CD4-positive, alpha-beta T cell treated with Interleukin-2 at 100 ng/mL for 4 hours (primary cell): ENCODE measurements around the gene RCAN2.
A peak's percentile ranks its signal among the peaks of the same experiment; 100 is the strongest.

Source experiments
- DNase-seq: peaks from one replicate; pipeline ENCODE4 v3.0.0-alpha.2; 2020; ENCODE audit warnings: low spot score

The RCAN2 gene

DNA sequence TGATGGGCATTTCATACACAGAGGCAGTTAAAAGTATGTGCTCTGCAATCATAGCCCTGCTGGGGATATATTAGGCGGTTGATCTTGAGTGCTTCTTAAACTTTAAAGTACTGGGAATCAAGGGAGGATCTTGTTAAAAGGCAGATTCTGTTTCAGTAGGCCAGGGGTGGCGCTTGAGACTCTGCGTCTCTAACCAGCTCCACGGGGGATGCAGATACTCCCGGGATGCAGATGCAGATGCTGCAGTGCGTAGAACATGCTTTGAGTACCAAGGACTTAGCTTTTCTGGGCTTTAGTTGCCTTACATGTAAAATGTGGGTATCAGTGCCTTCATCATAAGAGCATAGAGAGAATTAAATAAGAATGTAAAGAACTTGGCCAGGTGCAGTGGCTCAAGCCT is 276.0 kb downstream of the RCAN2 start:
- DNase-seq = no peak

DNA sequence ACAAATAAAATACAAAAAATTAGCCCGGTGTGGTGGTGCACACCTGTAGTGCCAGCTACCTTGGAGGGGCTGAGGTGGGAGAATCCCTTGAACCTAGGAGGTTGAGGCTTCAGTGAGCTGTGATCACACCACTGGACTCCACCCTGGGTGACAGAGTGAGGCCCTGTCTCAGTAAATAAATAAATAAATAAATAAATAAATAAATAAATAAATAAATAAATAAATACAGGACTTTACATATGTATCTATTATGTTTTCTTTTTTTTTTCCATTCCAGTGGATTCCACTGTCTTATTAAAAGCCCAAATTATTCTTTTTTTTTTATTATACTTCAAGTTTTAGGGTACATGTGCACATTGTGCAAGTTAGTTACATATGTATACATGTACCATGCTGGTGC is 279.3 kb downstream of the RCAN2 start:
- no peak for DNase-seq

DNA sequence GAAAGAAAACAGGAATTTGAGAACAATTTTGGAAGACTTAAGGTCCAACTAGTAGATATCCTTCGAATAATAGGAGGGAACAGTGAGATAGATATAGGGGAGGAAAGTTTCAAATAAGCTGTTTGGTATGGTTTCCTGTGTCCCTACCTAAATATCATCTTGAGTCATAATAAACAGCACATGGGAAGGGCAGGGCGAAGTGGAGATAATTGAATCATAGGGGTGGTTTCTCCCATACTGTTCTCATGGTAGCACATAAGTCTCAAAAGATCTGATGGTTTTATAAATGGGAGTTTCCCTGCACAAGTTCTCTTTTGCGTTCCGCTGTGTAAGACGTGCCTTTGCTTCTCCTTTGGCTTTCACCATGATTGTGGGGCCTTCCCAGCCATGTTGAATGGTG is 281.0 kb downstream of the RCAN2 start:
- no peak for DNase-seq

DNA sequence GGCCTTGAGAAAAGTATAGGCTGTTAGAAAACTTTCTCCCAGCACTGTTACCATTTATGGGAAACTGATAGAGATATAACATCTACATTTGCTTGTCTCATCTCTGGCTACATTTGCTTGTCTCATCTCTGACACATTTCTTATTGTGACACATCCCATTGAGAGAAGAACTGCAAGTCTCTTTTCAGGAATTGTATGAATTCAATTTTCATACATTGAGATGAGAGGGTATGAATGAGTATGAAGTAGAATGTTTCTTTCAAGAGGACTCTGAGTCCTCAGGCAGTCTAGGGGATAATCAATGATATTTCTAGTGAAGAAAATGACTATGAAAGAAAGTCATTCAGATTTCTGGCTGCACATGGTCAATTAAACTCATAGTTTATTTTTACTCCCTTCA is 282.9 kb downstream of the RCAN2 start:
- DNase-seq = no peak

DNA sequence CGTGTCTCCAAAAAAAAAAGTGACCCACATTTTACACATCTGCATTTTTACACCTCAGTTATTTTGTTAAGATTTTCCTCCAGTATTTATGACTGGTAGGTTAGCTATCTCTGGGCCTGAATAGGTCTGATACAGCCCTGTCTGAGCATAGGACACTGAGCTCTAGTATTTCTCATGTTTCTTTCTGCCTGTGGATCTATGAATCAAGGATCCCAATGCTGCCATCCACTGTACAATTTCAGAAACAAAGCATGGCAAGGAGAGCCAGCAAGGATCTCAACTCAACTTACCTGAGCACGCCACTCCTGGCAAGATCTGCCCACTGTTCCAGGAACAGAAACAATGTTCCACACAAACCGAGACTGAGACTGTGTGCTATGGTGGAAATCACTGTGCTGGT is 284.1 kb downstream of the RCAN2 start:
- no peak for DNase-seq

DNA sequence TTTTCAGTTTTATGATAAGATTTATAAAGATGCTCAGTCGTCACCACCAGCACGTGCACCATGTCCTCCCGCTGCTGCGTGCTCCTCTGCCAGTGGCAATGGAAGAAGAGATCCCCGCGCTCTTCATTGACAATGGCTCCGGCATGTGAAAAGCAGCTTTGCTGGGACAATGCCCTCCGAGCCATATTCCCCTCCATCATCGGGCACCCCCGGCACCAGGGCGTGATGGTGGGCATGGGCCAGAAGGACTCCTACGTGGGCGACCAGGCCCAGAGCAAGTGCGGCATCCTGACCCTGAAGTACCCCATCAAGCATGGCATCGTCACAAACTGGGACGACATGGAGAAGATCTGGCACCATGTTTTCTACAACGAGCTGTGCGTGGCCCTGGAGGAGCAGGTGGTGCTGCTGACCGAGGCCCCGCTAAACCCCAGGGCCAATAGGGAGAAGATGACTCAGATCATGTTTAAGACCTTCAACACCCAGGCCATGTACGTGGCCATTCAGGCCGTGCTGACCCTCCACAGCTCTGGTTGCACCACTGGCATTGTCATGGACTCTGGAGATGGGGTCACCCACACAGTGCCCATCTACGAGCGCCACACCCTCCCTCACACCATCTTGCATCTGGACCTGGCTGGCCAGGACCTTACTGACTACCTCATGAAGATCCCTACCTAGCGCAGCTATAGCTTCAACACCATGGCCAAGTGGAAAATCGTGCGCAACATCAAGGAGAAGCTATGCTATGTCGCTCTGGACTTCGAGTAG is 286.2 kb downstream of the RCAN2 start:
- no peak for DNase-seq

DNA sequence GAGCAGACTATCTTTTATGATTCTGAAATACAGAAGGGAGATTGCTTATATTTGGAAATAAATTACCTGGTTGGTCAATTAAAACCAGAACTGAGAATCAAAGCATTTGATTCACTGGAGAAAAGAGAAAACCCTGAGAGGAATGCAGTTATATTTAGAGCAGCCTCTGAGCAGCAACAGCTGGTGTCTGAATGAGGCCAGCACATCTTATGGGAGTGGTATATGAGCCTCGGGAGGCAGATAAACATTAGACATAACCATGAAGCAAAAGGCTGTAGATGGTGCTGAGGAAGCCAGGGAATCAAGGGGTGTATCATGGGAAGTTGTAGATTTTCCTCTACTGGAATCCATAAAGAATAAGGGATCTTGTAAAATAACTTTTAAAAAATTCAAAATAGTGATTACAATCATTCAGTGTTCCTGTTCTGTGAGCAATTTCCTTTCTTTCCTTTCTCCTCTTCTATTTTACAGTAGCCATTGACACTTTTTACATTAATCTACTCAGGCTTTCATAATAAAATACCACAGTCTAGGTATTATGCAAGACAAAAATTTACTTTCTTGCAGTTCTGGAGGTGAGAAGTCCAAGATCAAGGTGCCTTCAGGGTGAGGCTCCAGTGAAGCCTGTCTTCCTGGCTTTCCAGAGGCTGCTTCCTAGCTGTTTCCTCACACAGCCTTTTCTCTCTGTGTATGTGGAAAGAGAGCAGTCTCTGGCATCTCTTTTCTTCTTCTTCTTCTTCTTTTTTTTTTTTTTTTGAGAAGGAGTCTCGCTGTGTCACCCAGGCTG is 287.7 kb downstream of the RCAN2 start:
- no peak for DNase-seq

DNA sequence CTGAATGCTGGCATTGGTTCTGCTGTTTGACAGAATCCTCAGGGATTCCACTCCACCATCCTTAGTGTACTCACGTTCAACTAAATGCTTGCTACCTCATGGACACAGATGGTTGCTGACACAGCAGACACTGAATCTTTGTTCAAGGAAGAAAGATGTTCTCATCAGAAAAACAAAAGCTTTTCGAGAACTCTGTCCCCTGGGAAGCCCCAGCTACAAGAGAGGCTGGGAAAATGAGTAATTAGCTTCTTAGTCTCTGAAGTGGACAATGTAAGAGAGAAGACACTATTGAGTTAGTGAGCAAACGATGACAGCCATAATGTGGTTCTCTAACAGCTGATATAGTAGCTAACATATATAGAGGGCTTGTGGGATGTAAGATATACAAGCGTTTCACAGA is 289.5 kb downstream of the RCAN2 start:
- DNase-seq = no peak

DNA sequence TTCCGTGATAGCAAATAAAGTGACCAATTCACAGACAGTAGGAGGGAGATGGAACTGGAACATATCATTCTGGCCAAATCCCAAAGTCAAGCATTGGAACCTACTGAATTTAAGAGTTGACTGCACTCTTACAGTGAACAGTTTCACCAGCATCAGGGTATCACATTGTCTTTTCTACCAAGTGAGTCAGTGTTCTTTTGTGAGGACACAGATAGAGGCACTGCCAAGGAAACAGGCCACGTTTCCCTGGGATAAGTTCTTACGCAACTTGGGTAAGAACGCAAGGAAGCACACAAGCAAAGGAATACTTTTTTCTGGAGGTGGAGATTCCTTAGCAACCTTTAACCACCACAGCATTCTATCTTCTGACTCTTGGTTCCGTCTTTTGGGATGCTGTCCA is 291.9 kb downstream of the RCAN2 start:
- no peak for DNase-seq

DNA sequence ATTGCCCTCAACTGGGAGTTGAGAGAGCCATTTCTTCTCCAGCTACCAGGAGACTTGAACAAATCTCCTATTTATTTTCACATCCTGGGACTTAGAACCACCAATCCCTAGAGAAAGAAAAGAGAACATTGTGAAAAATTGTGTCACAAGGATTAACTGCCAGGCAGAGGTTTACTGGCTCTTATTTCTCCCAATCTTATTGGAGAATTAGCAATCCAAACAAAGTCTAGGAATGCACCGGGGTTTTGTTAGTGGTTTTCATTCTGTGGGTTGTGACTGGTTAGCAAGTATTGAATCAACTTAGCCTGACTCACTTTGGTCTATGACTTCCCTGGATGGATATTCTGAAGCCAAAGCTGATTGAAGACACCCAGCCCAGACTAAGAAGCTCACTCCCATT is 299.3 kb downstream of the RCAN2 start:
- DNase-seq = no peak

DNA sequence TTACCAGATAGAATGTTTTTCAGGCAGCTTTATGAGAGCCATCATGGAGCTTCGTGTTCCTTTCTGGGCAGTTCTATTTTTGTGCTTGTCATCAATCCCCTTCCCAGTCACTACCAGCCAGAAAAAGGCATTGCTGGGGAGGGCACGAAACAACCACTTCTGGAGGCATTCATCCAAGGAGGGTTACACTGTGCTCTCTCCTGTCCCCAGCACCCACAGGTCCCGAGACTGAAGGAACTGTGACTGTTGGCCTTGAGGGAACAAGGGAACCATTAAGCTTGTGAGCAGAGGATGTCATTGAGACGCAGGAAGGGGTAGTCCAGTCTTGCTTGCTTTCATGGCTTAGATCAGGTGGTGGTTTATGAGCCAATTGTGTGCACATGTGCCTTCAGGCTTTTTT is 300.4 kb downstream of the RCAN2 start:
- no peak for DNase-seq

DNA sequence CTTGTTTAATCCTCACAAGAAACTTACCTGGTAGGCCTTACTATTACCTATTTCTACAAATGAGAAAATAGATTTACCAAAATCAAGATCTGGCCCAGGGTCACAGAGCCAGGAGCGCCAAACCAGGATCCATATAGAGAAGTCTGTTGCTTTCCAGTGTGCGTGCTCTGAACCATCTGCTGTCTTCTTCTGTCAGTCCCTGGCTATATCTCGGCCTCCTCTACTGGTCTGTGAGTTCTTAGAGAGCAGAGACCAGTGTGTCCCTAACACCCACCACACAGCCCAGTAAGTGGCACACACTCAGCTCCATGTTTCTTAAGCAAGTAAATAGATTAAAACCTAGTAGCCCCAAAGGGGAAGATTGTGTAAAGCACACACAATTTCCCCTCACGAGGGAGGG is 301.5 kb downstream of the RCAN2 start:
- DNase-seq = no peak

DNA sequence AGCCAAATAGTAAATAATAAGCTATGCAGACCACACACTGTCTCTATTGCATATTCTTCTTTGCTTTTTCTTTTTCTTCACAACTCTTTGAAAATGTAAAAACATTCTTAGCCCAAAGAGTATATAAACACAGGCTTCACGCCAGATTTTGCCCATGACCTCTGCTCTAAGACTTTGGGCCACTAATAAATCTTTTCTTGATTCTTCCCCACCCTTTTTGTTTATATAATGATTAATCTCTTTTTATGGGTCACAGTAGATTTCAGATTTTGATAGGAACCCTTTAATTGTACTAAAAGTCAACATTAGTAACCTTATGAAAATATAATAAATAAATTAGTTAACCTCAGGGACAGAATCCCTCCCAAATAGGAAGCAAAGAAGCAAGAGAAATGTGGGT is 304.7 kb downstream of the RCAN2 start:
- DNase-seq = no peak

DNA sequence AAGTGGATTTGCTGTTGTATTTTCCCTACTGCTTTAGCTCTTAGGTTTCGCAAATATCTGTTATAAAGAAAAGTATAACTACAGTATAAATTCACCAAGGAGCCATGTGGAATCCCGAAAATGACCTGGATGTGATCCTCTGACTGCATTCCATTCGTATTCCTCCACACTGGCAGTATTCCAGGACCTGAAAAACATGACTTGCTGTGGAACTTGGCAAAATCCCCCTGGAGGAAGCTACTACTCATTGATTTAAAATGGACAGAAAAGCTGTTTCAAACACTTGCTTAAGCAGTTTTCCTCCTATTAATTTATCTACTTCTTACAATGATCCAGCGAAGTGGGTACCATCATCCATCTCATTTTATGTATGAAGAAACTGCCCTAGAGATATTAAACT is 307.1 kb downstream of the RCAN2 start:
- no peak for DNase-seq

DNA sequence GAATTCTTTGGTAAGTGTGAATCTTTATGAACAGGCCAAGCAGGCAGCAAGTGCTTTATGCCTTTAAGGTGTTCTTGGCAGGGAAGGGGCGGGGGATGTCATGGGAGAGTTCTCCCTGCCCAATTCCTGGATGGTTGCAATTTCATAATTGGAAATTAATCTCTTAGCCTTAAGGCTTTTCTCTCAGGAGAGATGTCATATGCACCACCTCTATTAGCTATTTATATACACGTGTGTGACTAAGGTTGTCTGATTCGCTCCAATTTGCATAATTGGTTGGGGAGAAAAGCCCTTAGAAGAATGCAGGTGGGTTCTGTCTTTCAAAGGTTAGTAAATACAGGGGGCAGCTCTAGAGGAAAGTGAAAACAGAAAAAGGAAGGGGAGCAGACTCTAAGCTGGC is 315.3 kb downstream of the RCAN2 start:
- DNase-seq = no peak

DNA sequence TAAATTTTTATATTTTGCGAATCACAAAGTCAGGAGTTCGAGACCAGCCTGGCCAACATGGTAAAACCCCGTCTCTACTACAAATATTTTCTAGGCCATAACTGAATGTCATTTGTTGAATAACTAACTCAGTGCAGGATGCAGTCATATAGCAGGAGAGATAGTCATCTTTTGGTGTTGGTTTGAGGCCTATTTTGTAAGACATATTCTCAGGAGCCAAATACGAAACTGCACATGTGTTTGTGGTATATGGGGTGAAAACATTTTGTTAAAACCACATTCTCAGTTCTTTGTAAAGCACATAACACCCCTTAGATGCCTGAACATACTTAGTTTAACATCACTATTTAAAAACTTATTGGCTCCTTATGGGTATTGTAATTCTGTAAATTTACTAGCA is 315.8 kb downstream of the RCAN2 start:
- DNase-seq = peak; percentile 56

DNA sequence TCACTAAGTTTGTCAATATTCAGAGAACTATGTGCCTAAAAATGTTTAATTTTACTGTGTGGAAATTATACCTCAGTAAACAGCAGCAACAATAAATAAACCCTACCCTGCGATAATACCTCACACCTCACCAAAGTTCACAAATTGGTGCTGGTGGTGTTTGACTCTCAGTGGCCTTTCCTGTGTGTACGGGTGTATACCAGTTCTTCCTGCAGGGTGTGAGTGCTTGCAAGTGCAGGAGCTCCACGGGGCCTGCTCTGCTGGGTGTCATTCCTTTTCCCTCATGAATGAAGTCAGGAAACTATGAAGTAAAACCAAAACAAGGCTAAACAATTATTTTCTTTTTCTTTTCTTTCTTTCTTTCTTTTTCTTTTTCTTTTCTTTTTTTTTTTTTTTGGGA is 316.3 kb downstream of the RCAN2 start:
- DNase-seq = peak; percentile 17

DNA sequence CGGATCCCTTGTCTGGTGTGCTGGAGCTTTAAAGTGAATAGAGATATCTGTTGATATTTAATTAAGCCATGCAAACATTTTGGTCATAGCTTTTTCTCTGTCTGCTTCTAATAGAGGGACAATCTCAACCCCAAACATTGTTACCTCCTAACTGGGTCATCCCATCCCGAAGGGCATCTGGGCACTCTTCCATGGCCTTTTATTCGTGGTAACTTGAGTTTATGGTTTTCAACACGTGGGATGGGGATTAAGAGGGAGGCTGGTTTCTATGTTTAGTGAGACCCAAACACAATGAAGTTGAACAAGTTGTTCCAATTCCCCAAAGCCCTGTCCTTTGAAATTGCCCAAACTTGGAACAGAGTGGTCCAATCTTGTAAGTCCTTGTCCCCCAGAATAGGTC is 319.1 kb downstream of the RCAN2 start:
- no peak for DNase-seq
